Glomerular visceral epithelial cell (primary cell): ENCODE data around the gene PIGM.
A peak's percentile ranks its signal among the peaks of the same experiment; 100 is the strongest.

Experiments
- DNase-seq: peaks from one replicate; pipeline ENCODE4 v3.0.0-alpha.2; 2016; ENCODE audit errors: extremely low spot score

The PIGM gene

DNA sequence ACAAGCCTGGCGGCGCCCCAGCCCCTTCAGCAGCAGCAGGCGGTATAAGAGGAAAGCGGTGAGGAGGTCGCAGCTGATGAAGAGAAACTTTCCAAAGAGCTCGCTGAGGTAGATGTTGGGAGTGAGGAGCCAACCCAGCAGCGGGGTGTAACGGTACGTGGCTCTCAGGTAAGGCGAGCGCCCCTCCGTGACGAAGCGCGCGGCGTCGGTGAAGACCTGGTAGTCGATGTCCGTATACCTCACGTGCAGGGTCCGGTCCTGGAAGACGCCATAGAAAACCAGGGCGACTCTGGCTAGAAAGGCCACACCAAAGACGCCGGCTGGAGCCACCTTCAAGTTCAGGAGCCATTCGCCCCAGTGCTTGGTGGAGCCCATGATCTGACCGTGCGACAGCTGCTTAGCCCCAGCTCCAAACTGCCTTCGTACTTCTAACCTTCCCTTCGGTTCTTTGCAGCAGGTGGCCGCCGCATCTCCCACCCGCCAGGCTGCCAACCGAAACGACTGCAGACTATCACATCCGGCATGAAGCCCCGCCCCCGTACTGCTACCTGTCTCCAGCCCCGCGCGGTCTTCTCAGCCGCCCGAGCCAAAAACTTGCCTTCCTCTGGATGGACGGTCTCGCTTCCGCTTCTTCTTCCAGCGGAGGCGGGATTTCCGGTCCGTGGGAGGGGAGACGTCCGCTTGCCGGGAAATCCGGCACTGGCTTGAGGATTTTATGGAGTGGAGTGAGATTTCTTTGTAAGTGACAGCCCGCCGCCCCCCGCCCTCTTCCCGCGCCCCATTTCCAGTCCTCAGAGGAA, at the start of gene PIGM:
Gene PIGM (minus strand): TSS at position 626 of the 800 bp plus-strand sequence. CDS start 251 bp downstream, at position 375.
- DNase-seq, result peak; percentile 94

DNA sequence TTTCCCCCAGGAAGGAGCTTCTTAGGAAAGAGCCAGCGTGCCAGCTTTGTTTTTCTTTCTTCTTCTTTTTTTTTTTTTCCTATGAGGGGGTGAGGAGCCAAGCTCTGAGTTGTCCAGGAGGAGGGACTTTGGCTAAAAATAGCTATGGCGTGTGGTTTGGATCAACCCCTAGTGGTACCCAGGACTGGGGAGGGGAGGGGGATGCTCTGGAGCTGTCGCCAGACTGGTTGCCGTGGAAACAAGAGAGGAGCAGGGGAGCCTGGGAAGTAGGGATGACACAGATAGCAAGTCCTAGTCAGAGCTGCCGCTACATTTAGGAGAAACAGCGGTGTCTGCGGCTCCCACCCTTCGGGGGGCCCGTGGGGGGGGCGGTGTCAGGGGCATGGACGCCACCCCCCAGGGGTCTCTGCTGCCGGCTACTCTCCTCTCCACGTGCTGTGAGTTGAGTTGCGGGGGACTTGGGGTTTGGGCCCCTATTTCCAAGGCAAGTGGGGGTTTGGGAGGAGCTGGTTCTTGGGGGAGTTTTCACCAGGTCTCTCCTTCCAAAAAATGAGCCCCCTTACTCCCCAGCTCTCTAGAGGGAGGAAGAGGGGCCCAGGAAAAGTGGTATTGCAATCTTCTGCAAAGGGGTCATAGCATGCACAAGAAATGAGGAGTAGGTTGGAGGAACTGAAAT, 49.6 kb upstream of the PIGM start, which contains the start of gene KCNJ9:
Gene KCNJ9 (plus strand): TSS at position 278 of the 676 bp plus-strand sequence. CDS start 2,493 bp downstream, outside the sequence.
- DNase-seq, result no peak

GRCh38 chr1:160080381-160081100, 48.8 kb upstream of the PIGM start:
- DNase-seq, result no peak

GRCh38 chr1:160079448-160079847, 47.7 kb upstream of the PIGM start:
- no peak for DNase-seq

DNA sequence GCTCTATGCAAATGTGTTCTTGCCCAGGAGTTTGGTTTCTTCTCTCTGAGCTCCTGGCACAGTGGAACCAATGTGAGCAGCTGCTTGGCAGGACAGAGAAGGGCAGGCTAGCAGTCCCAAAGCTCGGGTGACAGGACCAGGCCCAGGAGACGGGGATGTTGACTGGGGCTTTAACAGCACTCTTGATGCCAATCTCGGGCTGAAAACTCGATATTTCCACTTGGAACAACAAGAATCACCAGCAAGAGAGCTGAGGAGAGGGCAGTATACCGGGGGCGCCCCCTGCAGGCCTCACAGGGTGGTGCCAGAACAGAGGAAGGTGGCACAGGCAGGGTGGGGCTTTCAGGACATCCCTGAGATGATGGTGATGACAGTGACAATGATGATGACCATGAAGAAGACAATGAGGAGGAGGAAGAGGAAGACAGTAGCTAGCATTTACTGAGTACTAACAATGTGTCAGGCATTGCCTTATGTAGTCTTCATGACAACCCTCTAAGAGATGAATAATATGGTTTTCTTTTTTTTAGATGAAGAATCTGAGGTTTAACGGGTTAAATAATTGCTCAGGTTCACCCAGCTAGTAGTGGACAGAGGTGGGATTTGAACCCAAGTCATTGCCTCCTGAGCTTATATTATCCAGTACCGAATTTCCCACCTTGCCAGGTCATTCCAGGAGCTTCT, 46.9 kb upstream of the PIGM start:
- peak; percentile 33 for DNase-seq

GRCh38 chr1:160077486-160077885, 45.7 kb upstream of the PIGM start:
- no peak for DNase-seq

DNA sequence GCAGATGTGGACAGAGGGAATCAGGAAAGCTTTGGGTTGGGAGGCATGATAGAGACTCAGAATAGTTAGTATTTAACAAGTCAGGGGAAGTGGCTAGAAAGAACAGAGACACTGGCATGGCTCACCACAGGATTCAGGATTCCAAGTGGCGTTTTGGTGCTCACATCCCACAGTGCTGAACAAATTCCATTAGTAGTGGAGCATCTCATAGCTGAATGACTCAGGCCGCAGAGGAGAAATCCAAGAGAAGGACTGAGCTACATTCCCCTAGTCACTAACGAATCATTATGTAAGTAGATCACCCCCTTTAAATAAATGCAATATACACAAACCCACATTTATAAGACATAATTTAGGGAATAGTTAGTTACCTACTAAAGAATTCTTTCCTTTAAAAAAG, 44.5 kb upstream of the PIGM start:
- peak; percentile 63 for DNase-seq

DNA sequence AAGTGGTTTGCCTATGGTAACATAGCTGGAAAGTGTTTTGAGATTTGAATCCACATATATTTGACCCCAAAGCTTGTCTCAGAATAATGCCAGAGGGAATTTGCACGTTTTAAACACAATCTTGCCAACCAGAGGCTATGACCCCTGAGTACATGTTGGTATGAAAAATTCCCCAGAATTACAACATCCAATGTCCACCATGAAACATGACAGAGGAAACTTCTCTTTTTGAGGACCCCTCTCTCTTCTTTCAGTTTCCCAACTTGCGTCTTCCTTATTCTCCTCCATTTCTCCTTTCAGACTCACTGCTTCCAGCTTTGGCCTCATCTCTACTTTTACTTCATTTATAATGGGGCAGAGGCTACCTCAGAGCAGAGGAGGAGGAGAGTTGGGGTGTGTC, 44.0 kb upstream of the PIGM start:
- DNase-seq, result no peak

- DNase-seq, result no peak
These were observed 43.1 kb upstream of the PIGM start for GRCh38 chr1:160074865-160075264.

DNA sequence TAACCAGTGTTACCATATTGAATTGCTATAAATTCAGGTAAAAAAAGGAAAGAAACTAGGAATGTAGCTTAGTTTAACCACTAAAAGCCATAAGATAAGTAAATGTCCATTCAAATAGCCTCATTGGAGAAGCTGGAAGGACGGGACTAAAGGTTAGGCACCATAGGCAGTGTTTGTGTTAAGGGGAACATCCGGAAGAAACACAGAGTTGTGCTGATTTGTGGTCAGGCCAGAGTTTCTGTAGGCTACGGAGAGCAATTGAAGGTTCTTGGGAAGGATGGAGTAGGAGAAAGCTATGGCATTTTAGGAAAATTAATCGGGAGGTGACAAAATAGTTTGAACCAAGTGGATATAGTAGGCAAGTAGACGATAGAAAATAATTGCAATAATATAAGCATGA, 39.5 kb upstream of the PIGM start:
- DNase-seq, result no peak

- DNase-seq, result peak; percentile 65
These were observed 38.7 kb upstream of the PIGM start for GRCh38 chr1:160070243-160071163.

DNA sequence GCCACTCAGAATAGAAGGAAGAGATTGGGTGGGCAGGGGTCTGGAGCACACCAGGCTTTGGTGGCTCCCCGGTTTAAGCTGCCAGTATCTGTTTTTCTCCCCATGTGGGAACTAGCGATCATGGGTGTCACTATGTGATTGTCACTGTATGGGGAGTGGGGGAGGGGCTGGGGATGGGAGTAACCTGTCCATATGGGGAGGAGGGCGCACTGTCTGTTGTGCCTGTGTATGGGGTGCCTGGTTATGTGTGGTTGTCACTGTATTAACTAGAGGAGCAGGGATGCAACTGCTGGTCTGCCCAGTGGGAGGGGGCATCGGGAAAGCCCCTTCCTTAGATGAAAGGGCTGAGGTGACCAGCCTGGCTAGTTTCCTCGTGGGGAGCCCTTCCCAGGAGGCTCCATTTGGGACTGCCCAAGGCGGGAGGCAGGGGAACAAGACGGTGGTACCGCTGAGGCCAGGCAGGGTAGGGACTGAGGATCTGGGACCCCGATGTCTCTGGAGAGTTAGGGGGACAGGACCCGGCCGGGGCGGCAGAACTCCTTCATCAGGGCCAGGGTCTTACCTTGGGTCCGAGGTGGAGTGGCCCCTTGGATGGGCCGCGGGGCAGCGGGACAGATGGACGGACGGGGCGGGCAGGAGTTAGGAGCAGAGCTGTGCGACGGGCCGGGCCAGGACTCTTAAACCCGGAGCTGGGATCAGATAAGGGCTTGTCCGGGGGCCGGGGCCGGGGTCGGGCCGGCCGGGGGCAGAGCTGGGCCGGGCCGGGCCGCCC, 37.9 kb upstream of the PIGM start, which contains the start of gene KCNJ10:
Gene KCNJ10 (minus strand): TSS at position 701 of the 772 bp plus-strand sequence. CDS start 27,628 bp downstream, outside the sequence.
- no peak for DNase-seq

- DNase-seq, result no peak
These were observed 36.4 kb upstream of the PIGM start for GRCh38 chr1:160068225-160068624.

GRCh38 chr1:160066829-160067745, 35.3 kb upstream of the PIGM start:
- DNase-seq, result no peak

DNA sequence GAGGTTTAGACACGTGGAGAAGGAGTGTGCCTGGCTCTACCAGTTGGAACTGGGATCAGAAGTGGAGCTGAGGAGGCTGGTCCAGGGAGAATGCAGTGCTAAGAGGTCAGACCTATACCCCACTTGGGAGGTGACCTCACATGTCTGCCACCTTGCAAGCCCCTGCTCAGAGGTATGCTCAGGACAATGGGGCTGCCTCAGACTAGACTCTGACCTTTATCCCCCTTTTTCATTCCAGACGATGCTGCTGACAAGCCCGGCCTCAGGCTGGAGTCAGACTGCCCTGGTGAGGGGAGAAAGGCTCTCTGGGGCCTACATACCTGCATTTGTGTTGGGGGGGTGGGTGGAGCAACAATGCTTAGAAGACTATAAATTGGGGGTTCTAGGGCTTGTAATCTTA, 33.0 kb upstream of the PIGM start:
- no peak for DNase-seq

- DNase-seq, result no peak
These were observed 32.4 kb upstream of the PIGM start for GRCh38 chr1:160064164-160064563.

GRCh38 chr1:160063176-160063575, 31.4 kb upstream of the PIGM start:
- no peak for DNase-seq

- no peak for DNase-seq
These were observed 30.4 kb upstream of the PIGM start for GRCh38 chr1:160062230-160062532.
